ENCODE results near the gene BEGAIN.
A peak's percentile ranks its signal among the peaks of the same experiment; 100 is the strongest.

BEGAIN gene

GRCh38 chr14:100590726-100591452 is 3.7 kb upstream of the BEGAIN start:
- Histone ChIP-seq H2AFZ (ENCODE audit: low read depth, low read length) (no peak overlapping the region), H3K36me3 (ENCODE audit: insufficient read depth, low read length) (no peaks in the 10 kb centered on the region), H3K4me1 (ENCODE audit: insufficient read depth, low read length) (peaks cover 34% of the 10 kb centered on the region), H3K4me3 (ENCODE audit: low read depth in 1 of 2, low read length in 2 of 2) (no peak overlapping the region), H3K27me3 (ENCODE audit: insufficient read depth, low read length, poor library complexity) (no peaks in the 10 kb centered on the region), H3K27ac (ENCODE audit: low read length) (no peak overlapping the region), H4K20me1 (ENCODE audit: insufficient read depth, low read length) (no peaks in the 10 kb centered on the region), H3K9ac (ENCODE audit: low read depth, low read length) (no peak overlapping the region), H3K79me2 (ENCODE audit: insufficient read depth, low read length) (no peaks in the 10 kb centered on the region), H3K4me2 (ENCODE audit: insufficient read depth, low read length) (no peak overlapping the region), H3K9me3 (ENCODE audit: insufficient read depth, low read length, severe bottlenecking) (no peaks in the 10 kb centered on the region)
- DNase-seq, result no peak
- no peak for ATAC-seq (ENCODE audit: insufficient read depth, low read depth)
- TF ChIP-seq CTCF (IDR thresholded peaks at IDR 0.05; ENCODE audit: borderline replicate concordance, extremely low read depth, low read length, poor library complexity, severe bottlenecking) (no peak), EZH2 (IDR thresholded peaks at IDR 0.05; ENCODE audit: borderline replicate concordance, low read depth, low read length, severe bottlenecking) (no peak)

DNA sequence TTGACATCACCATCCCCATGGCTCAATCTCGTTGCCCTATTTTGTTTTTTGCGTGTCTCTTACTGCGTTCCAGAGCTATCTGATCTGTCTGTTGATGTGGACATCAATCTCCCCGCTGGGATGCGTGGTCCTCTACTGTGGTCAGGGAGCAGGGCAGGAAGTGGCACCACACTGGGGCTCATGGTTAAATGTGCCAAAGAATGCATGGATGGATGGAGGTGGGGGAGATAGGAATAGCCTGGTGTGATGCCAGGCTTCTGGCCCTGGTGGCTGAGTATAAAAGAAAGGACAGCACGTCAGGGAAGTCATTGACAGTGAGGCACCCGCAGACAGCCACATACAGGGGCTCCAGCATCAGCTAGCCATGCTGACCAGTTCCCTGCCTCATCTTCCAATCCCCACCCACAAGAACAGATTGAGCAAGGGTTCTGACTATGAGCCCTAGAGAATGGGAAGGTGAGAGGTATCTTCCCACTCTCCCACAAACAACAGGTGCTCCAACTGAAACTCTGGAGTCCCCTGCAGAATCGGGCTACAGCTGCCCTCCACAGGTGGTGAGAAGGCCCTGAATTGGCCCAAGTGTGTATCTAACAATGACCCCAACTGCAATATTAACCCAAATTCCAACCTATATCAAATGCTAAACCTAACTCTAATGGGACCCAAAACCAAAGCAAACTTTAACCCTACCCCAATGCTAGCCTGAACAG is 2.7 kb upstream of the BEGAIN start:
- Histone ChIP-seq H3K4me2 (ENCODE audit: insufficient read depth, low read length) (no peak overlapping the region), H3K4me1 (ENCODE audit: insufficient read depth, low read length) (peaks cover 34% of the 10 kb centered on the region), H3K27me3 (ENCODE audit: insufficient read depth, low read length, poor library complexity) (no peaks in the 10 kb centered on the region), H4K20me1 (ENCODE audit: insufficient read depth, low read length) (no peaks in the 10 kb centered on the region), H3K9ac (ENCODE audit: low read depth, low read length) (no peak overlapping the region), H3K9me3 (ENCODE audit: insufficient read depth, low read length, severe bottlenecking) (no peaks in the 10 kb centered on the region), H3K36me3 (ENCODE audit: insufficient read depth, low read length) (no peaks in the 10 kb centered on the region), H3K27ac (ENCODE audit: low read length) (peak overlapping the region; percentile 15; the same call in 1 of the 2 replicates), H3K4me3 (ENCODE audit: low read depth in 1 of 2, low read length in 2 of 2) (no peak overlapping the region), H2AFZ (ENCODE audit: low read depth, low read length) (no peak overlapping the region), H3K79me2 (ENCODE audit: insufficient read depth, low read length) (no peaks in the 10 kb centered on the region)
- TF ChIP-seq CTCF (IDR thresholded peaks at IDR 0.05; ENCODE audit: borderline replicate concordance, extremely low read depth, low read length, poor library complexity, severe bottlenecking) (no peak), EZH2 (IDR thresholded peaks at IDR 0.05; ENCODE audit: borderline replicate concordance, low read depth, low read length, severe bottlenecking) (no peak)
- DNase-seq (no peak), ATAC-seq (ENCODE audit: insufficient read depth, low read depth) (no peak)

DNA sequence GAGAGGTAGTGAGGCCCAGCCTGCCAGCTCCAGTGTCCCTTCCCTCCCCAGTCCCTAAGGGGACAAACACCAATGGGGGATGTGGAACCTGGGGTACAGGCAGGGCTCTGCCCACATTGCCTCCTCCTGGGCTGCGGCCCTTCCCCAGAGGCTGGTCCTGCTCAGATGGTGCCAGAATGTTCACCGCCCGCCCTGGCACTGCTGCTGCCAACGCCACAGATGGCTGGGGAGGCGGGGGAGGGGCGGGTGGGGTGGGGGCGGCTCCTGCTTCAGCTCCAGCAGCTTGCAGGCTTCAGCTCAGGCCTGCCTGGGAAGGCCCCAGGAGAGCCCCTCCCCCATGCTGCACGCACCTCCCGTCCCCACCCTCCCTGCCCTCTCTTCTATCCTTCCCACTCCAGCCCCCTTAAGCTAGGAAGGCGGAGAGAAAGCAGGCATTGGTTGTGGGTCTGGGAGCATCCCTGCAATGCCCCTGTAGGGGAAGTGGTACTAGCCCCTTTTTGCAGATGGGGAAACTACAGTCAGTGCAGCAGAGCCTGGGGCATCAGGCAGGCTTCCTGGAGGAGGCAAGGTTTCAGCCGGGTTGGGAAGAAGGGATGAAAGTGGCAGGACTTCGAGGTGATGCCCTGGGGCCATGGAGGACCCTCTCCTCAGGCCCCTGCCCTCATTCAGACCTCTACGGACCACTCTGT is 2.0 kb upstream of the BEGAIN start:
- no peaks in the 10 kb centered on the region for H3K9me3 ChIP-seq (ENCODE audit: insufficient read depth, low read length, severe bottlenecking)
- 0 out of 3 replicates have a peak, but pooled peaks have one; percentile 13 for ATAC-seq (ENCODE audit: insufficient read depth, low read depth)
- no peak for TF ChIP-seq EZH2 (IDR thresholded peaks at IDR 0.05; ENCODE audit: borderline replicate concordance, low read depth, low read length, severe bottlenecking)
- H3K4me3 ChIP-seq (ENCODE audit: low read depth in 1 of 2, low read length in 2 of 2), result no peak overlapping the region
- no peaks in the 10 kb centered on the region for H3K36me3 ChIP-seq (ENCODE audit: insufficient read depth, low read length)
- H3K4me1 ChIP-seq (ENCODE audit: insufficient read depth, low read length), result peaks cover 34% of the 10 kb centered on the region
- H3K27ac ChIP-seq (ENCODE audit: low read length), result peak overlapping the region; percentile 68
- no peaks in the 10 kb centered on the region for H3K79me2 ChIP-seq (ENCODE audit: insufficient read depth, low read length)
- peak overlapping the region; percentile 21; the same call in 1 of the 2 replicates for H3K9ac ChIP-seq (ENCODE audit: low read depth, low read length)
- no peak overlapping the region for H3K4me2 ChIP-seq (ENCODE audit: insufficient read depth, low read length)
- DNase-seq, result no peak
- H3K27me3 ChIP-seq (ENCODE audit: insufficient read depth, low read length, poor library complexity), result no peaks in the 10 kb centered on the region
- no peaks in the 10 kb centered on the region for H4K20me1 ChIP-seq (ENCODE audit: insufficient read depth, low read length)
- no peak overlapping the region for H2AFZ ChIP-seq (ENCODE audit: low read depth, low read length)

Data from DND-41 (cell line).